Kidney capillary endothelial cell (primary cell): ENCODE results near the gene RAD9A.

Experiments used
- DNase-seq: peaks from one replicate; pipeline ENCODE4 v3.0.0-alpha.2; 2018; ENCODE audit warnings: low spot score

Gene RAD9A

DNA sequence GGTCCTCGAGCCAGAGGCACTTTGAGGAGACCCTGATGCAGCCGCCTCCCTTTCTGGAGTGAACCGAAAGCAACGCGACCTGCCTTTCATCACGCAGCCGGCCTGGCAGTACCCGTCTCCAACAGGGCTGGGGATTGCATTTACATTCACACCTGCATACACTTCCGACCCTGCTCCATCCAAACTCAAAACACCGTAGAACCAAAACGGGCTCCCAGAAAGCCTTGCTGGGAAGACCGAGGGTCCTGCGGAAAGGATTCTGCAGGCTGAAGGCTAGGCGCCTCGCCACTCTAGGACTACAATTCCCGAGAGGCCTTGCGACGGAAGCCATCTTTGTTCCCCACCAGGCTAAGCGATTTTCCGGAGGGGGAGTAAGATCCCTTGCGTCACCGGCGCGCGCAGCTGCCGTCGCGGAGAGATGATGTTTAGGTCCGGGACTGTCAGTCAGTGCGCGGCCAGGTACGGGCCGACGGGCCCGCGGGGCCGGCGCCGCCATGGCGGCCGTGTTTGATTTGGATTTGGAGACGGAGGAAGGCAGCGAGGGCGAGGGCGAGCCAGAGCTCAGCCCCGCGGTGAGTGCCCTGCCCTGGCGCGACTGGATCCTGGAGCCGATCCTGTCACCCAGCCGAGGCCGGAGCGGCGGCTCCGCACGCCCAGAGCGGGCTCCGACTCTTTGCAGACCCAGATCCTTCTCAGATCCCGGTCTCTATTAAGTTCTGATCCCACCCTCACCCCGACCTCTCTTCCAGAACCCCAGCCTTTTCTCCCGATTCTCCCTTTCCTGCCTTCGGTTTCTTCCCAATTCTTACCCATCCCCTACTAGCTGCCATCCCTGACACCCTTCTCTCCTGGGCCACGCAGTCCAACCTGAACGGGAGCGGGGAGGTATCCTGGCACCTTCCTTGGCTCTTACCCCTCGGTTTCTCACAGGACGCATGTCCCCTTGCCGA lies 36.5 kb downstream of the RAD9A start, which contains the start of gene RPS6KB2:
TSS of gene RPS6KB2 (plus strand) at position 443 of the 950 bp plus-strand sequence. CDS start at position 495, 52 bp downstream.
- peak; percentile 97 for DNase-seq

- DNase-seq, result no peak
Measured at GRCh38 chr11:67429038-67429668, 37.4 kb downstream of the RAD9A start.

DNA sequence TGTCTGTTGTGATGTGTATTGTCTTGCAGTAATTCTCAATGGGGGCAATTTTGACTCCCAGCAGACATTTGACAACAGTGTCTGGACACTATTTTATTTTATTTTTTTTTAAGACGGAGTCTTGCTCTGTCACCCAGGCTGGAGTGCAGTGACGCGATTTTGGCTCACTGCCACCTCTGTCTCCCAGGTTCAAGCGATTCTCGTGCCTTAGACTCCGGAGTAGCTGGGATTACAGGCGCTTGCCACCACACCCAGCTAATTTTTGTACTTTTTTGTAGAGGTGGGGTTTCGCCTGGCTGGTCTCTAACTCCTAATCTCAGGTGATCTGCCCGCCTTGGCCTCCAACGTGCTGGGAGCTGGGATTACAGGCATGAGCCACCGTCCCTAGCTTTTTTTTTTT lies 37.9 kb downstream of the RAD9A start:
- DNase-seq, result no peak

DNA sequence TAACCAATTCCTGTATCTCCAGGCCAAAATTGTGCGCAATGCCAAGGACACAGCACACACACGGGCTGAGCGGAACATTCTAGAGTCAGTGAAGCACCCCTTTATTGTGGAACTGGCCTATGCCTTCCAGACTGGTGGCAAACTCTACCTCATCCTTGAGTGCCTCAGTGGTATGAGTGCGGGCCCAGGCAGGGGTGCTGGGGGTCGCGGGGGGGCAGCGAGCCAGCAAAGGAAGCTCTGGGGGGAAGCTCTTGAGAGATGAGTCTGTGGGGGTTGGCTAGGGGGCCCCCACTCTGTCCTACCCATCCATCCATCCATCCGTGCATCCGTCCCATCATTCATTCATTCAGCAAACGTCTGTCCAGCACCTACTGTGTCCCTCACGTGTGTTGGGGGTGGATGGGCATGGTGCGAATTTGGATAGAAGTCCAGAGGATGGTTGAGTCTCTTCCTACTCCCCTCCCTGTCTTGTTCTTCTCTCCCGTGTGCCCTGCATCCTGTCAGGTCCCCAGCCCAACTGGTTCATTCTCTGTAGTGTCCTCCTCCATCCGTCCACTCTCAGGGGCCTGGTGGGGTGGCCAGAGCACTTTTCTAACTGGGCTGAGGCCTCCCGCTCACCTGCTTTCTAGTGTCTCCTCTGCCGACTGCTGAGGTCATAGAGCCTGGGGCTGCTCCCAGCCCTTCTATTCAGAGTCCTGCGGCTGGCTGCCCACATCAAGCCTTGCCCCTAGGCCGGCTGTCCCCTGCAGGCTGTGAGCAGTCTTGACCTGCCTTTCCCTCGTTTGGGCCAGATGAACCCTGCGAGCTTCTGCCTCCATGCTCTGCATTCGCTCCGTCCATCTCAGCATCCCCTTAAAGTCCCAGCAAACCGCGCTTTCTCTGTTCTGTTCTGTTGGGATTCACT lies 39.8 kb downstream of the RAD9A start:
- DNase-seq, result no peak

DNA sequence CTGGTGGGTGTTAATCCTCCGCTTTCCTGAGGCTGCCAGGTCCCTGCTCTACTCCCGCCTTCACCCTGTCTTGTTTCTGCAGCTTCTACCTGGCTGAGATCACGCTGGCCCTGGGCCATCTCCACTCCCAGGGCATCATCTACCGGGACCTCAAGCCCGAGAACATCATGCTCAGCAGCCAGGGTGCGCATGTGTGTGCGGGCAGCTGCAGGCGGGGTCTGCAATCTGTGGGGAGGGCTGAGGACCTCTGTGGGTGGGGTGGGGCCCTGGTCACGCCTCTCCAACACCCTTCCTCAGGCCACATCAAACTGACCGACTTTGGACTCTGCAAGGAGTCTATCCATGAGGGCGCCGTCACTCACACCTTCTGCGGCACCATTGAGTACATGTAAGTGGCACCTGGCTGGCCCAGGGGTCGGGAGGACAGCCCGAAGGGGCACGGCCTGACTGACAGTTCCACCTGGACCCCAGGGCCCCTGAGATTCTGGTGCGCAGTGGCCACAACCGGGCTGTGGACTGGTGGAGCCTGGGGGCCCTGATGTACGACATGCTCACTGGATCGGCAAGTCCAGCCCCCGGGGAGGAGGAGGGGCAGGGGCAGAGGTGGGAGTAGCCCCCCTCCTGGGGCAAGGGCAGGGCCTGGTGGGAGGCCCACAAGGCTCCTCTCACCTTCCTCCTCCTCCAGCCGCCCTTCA lies 41.0 kb downstream of the RAD9A start:
- no peak for DNase-seq

DNA sequence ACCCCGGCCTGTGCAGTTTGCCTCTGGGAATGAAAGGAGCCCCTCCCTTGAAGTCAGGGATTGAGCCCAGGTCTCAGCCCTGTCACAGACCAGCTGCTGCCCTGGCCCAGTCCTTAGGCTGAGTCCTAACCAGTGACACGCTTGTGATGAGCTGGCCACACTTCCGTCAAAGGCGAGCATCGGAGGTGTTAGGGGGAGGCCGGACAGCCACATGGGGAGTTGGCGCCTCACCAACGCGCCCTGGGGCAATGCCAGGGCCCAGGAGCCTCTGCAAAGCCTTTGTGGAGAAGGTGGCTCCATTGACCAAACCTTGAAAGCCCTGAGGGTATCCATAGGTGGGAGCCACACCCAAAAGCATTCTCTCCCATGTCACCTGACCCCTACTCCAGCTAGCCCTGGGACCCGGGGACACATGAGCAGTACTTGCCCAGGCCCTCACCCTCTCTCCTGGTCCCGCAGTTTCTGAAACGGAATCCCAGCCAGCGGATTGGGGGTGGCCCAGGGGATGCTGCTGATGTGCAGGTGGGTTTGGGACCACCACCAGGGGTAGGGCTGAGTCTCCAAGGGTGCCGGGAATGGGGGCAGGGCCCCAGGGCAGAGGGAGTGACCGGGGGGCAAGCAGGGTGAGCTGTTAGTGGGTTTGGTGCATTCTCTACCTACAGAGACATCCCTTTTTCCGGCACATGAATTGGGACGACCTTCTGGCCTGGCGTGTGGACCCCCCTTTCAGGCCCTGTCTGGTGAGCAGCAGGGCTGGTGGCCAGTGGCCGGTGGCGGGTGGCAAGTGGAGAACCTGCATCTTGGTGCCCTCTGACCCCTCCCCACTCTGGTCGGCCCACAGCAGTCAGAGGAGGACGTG lies 42.0 kb downstream of the RAD9A start:
- no peak for DNase-seq

- DNase-seq, result no peak
Measured at GRCh38 chr11:67434395-67434881, 42.7 kb downstream of the RAD9A start.

GRCh38 chr11:67435031-67435726 lies 43.4 kb downstream of the RAD9A start:
- DNase-seq, result no peak

GRCh38 chr11:67435727-67436458 lies 44.1 kb downstream of the RAD9A start:
- DNase-seq, result no peak

GRCh38 chr11:67436459-67437081 lies 44.8 kb downstream of the RAD9A start:
- DNase-seq, result no peak

GRCh38 chr11:67437082-67437808 lies 45.5 kb downstream of the RAD9A start, which contains the start of gene PTPRCAP:
PTPRCAP (minus strand) TSS chr11:67437682; CDS start chr11:67437619, 63 bp downstream.
- no peak for DNase-seq

DNA sequence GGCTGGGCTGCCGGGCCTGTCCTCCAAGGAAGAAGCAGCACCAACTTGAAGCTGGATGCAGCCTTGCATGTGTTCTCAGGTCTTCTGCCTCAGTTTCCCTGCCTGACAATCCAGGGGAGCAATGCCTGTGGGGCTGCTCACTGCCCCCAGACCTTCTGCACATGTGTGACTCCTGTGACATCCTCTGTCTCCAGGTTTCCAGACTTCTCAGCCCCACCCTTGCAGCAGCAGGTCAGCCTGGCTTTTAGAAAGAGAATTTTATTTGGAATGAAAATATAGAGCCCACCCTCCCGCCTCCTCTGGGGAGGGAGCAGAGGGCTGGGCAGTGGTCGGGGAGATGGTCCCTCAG lies 46.0 kb downstream of the RAD9A start:
- DNase-seq, result no peak

DNA sequence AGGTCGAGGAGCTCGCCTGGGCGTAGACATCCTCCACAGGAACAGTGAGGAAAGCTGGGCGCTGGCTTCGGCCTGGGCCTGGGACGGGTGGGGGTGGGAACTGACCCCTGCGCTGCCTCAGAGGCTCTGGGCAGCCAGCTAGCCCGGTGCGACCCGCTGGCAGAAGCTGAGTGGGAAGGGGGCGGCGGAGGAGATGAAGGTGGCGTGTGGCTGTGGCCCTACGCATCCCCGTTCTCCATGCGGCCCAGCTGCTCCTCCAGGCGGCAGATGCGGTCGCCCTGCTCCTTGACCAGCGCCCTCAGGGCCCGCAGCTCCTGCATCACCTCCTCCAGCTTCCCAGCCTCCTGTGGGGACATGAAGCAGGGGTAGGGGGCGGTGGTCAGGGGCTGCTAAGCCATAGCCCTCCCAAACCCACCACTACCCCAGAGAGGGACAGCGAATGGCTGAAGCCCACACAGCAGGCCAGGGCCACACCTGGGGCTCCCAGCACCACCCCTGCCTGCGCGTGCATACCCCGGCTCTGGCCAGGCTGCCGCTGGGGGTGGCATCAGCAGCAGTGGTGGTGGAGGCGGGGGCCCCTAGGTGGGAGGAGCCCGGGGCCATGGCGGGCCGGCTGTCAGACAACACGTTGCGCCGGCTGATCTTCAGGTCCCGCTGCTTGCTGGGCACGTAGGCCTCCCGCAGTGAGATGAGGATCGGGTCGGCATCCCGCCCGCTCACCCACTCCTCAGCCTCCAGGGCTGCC lies 46.5 kb downstream of the RAD9A start:
- no peak for DNase-seq

DNA sequence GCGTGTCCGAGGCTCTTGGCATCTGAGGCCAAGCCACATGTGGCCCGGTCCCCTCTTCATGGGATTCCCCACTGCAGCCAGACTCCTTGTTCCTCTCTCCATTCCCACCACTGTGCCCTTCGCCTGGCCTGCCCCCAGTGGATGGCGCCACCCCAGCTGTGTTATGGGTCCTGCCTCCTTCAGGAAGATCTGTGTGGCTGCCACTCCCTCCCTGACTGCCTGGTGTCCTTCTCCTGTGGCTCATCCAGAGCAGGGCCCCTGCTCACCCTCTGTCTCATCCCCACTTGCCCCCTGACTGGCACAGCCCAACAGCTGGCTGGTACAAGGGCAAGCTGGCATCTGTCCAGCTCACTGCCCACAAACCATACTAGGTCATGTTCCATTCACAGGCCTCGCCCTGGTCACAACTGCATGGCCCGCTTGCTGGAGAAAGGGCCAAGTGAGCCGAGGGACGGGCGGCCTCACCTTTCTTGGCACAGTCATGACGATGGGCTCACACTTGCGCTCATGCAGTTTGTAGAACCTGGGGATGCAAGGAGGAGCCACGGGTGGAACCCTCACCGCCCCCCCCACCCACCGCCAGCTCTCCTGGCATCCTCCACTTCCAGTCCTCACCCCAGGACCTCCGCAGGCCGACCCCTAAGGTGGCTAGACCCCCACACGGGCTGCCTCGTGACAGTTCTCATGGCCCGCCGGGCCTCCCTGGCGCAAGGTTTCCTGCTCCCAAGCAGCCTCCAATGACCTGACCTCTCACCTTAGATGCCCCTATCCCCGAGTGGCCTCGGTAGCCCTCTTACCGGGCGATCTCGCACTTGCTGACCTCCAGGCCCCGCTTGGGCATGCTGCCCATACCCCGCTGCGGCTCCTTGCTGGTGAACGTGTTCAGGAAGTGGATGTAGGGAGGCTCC lies 47.8 kb downstream of the RAD9A start:
- peak; percentile 25 for DNase-seq

- DNase-seq, result no peak
Measured at GRCh38 chr11:67440229-67441097, 48.7 kb downstream of the RAD9A start.
